ENCODE results near the gene LAMB2.

Gene LAMB2

GRCh38 chr3:49121132-49121736 is 11.6 kb downstream of the LAMB2 start:
- H3K9ac ChIP-seq (ENCODE audit: insufficient read length) = no peak overlapping the region
- peak overlapping the region; percentile 91 for H3K27ac ChIP-seq

DNA sequence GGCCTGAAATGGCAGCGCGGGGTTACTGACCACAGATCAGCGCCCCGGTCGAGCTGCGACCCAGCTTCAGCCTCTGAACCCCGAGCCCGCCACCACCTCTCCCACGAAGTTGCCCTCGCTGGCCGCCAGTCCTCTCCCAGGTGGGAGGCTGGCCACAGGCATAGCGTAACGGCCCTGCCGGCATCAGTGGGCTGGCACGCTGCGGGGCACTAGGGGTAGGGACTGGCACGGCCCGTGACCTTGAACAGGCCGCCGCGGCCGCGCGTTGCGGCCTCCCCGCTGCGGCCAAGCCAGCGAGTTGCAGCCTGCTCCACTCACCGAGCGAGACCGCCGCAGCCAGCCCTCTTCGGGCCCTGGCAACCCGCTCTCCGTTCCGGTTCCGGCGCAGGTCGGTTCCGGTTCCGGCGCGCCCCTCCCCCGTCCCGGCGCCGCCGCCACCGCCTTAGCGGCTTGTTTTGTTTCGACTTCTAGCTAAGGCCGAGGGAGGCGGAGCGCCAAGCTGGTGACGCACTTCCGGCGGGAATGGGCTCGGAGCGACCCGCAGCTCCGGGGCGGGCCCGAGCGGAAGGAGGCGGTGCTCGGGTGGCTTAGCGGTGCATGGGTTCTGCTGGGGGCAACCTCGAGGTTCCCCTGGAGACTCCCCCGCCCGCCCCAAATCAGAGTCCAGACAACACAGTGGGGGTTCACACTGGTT is 12.3 kb downstream of the LAMB2 start, which contains the start of gene USP19:
Gene USP19 (minus strand): TSS at position 386 of the 694 bp plus-strand sequence. CDS start 1,678 bp downstream, outside the sequence.
- no peaks in the 10 kb centered on the region for H3K9me3 ChIP-seq (ENCODE audit: low read depth, low read length)
- no peak for DNase-seq (ENCODE audit: low read depth, low spot score)
- peaks cover 15% of the 10 kb centered on the region; the same call in 1 of the 2 replicates for H3K36me3 ChIP-seq (ENCODE audit: insufficient read depth, low read length)
- H3K9ac ChIP-seq (ENCODE audit: insufficient read length) = peak within 1 kb of the TSS; percentile 89
- peak within 1 kb of the TSS; percentile 91 for H3K27ac ChIP-seq
- peak; percentile 82 for TF ChIP-seq POLR2AphosphoS5 (IDR thresholded peaks at IDR 0.05; ENCODE audit: borderline replicate concordance, low read depth, low read length)
- TF ChIP-seq FOXP2 (optimal IDR thresholded peaks at IDR 0.05; ENCODE audit: control extremely low read depth, extremely low read length, insufficient read depth) = no peak
- no peak for TF ChIP-seq EZH2 (IDR thresholded peaks at IDR 0.05)
- H3K4me3 ChIP-seq = peak within 1 kb of the TSS; percentile 78

More at GRCh38 chr3:49121132-49121736, 11.6 kb downstream of the LAMB2 start:
- no peaks in the 10 kb centered on the region for H3K9me3 ChIP-seq (ENCODE audit: low read depth, low read length)
- H3K36me3 ChIP-seq (ENCODE audit: insufficient read depth, low read length) = peaks cover 11% of the 10 kb centered on the region; the same call in 1 of the 2 replicates
- no peak for DNase-seq (ENCODE audit: low read depth, low spot score)
- peak overlapping the region; percentile 78 for H3K4me3 ChIP-seq
- TF ChIP-seq EZH2 (IDR thresholded peaks at IDR 0.05) (no peak), FOXP2 (optimal IDR thresholded peaks at IDR 0.05; ENCODE audit: control extremely low read depth, extremely low read length, insufficient read depth) (no peak), POLR2AphosphoS5 (IDR thresholded peaks at IDR 0.05; ENCODE audit: borderline replicate concordance, low read depth, low read length) (no peak)

- Histone ChIP-seq H3K9me3 (ENCODE audit: low read depth, low read length) (no peaks in the 10 kb centered on the region), H3K9ac (ENCODE audit: insufficient read length) (peak overlapping the region; percentile 89), H3K36me3 (ENCODE audit: insufficient read depth, low read length) (peaks cover 17% of the 10 kb centered on the region; the same call in 1 of the 2 replicates), H3K27ac (peak overlapping the region; percentile 91), H3K4me3 (peak overlapping the region; percentile 78)
- TF ChIP-seq POLR2AphosphoS5 (IDR thresholded peaks at IDR 0.05; ENCODE audit: borderline replicate concordance, low read depth, low read length) (no peak), FOXP2 (optimal IDR thresholded peaks at IDR 0.05; ENCODE audit: control extremely low read depth, extremely low read length, insufficient read depth) (no peak), EZH2 (IDR thresholded peaks at IDR 0.05) (no peak)
- DNase-seq (ENCODE audit: low read depth, low spot score) = no peak
These were observed 12.8 kb downstream of the LAMB2 start for GRCh38 chr3:49120096-49120437.

DNA sequence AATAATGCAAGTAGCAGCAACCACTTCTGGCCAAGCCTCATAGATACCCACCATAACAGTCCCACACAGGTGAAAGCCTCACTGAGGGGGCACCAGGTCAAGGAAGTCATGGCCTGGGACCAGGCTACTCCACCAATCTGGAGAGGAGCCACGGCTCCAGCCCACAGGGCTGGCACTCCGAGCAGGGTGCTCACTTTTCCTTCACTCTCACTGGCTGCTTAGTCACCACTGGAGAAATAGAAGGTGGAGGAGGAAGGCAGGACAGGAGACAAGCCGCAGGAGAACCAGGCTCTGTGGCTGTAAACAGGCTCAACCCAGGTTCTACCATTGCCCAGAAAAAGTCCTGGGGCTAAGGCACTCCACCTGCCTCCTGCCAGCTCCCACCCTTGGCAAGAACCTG is 13.4 kb downstream of the LAMB2 start:
- H3K9me3 ChIP-seq (ENCODE audit: low read depth, low read length) = no peaks in the 10 kb centered on the region
- H3K36me3 ChIP-seq (ENCODE audit: insufficient read depth, low read length) = peaks cover 23% of the 10 kb centered on the region; the same call in 1 of the 2 replicates
- 0 out of 2 replicates have a peak overlapping the region, but pooled peaks have one; percentile 91 for H3K27ac ChIP-seq
- H3K9ac ChIP-seq (ENCODE audit: insufficient read length) = peak overlapping the region; percentile 89
- DNase-seq (ENCODE audit: low read depth, low spot score) = no peak
- H3K4me3 ChIP-seq = peak overlapping the region; percentile 78
- TF ChIP-seq POLR2AphosphoS5 (IDR thresholded peaks at IDR 0.05; ENCODE audit: borderline replicate concordance, low read depth, low read length) (no peak; the same call in 1 of the 2 replicates), EZH2 (IDR thresholded peaks at IDR 0.05) (no peak), FOXP2 (optimal IDR thresholded peaks at IDR 0.05; ENCODE audit: control extremely low read depth, extremely low read length, insufficient read depth) (no peak)

DNA sequence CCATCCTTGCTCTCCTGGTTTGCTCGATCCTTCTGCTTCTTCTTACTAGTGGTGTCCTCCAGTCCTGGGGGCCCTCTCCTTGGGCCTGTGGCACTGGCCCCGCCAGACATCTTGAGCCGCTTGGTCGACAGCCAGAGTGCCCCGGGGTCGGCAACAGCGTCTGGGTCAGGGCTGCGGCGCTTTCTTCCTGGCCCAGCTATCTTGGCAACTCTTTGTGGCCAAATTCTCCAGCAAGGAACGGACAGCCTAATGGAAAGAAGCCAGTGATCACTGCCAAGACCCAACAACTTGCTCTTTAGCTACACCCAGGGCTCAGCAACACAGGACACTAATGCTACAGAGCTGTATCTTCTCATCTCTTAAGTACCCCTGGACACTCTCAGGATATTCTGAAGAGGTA is 13.8 kb downstream of the LAMB2 start:
- Histone ChIP-seq H3K4me3 (peak overlapping the region; percentile 78; the same call in 1 of the 2 replicates), H3K9ac (ENCODE audit: insufficient read length) (peak overlapping the region; percentile 89), H3K9me3 (ENCODE audit: low read depth, low read length) (no peaks in the 10 kb centered on the region), H3K27ac (no peak overlapping the region), H3K36me3 (ENCODE audit: insufficient read depth, low read length) (peaks cover 23% of the 10 kb centered on the region; the same call in 1 of the 2 replicates)
- no peak for DNase-seq (ENCODE audit: low read depth, low spot score)
- TF ChIP-seq FOXP2 (optimal IDR thresholded peaks at IDR 0.05; ENCODE audit: control extremely low read depth, extremely low read length, insufficient read depth) (no peak), EZH2 (IDR thresholded peaks at IDR 0.05) (no peak), POLR2AphosphoS5 (IDR thresholded peaks at IDR 0.05; ENCODE audit: borderline replicate concordance, low read depth, low read length) (no peak)

DNA sequence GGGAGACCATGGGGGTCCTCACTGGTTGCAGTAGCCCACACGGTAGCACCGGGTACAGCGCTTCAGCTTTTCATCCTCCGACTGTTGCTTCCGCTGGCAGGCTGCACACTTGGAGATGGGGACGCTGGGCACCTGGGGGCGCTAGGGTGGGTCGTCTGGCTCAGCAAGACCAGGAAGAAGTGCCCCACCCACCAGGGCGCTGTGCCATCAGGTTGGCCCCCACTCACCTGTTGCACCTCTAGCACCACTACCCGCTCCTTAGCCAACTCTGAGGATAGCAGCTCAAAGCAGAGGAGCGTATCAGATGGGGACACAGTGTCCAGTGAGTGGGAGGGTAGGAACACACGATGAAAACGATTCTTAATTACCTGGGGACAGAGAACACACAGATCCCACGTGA is 20.6 kb downstream of the LAMB2 start:
- no peak overlapping the region for H3K27ac ChIP-seq
- no peak overlapping the region for H3K9ac ChIP-seq (ENCODE audit: insufficient read length)
- no peak for DNase-seq (ENCODE audit: low read depth, low spot score)
- H3K36me3 ChIP-seq (ENCODE audit: insufficient read depth, low read length) = peaks cover 16% of the 10 kb centered on the region; the same call in 1 of the 2 replicates
- no peaks in the 10 kb centered on the region for H3K9me3 ChIP-seq (ENCODE audit: low read depth, low read length)
- no peak overlapping the region for H3K4me3 ChIP-seq
- TF ChIP-seq EZH2 (IDR thresholded peaks at IDR 0.05) = no peak
- TF ChIP-seq POLR2AphosphoS5 (IDR thresholded peaks at IDR 0.05; ENCODE audit: borderline replicate concordance, low read depth, low read length) = no peak
- no peak for TF ChIP-seq FOXP2 (optimal IDR thresholded peaks at IDR 0.05; ENCODE audit: control extremely low read depth, extremely low read length, insufficient read depth)

DNA sequence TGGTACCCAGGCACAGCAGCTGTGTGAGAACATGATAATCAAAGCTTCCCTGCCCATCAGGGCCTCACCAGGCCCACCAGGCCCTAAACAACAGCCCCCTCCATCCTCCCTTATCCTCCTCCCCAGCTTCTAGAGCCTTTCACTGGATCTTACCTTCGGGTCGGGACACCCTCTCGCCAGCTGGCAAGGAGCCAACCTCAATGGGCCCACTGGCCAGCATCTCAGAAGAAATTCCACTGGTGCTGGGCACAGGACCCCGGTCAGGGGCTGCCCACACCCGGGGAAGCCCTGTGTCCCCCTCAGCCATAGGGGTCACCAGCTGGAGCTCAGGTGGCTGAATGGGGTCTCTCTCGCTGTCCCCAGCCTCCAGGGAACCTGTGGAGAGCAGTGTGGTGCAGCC is 21.5 kb downstream of the LAMB2 start:
- no peak overlapping the region for H3K4me3 ChIP-seq
- peaks cover 12% of the 10 kb centered on the region; the same call in 1 of the 2 replicates for H3K36me3 ChIP-seq (ENCODE audit: insufficient read depth, low read length)
- no peak overlapping the region for H3K27ac ChIP-seq
- TF ChIP-seq POLR2AphosphoS5 (IDR thresholded peaks at IDR 0.05; ENCODE audit: borderline replicate concordance, low read depth, low read length) = no peak
- TF ChIP-seq FOXP2 (optimal IDR thresholded peaks at IDR 0.05; ENCODE audit: control extremely low read depth, extremely low read length, insufficient read depth) = no peak
- TF ChIP-seq EZH2 (IDR thresholded peaks at IDR 0.05) = no peak
- H3K9ac ChIP-seq (ENCODE audit: insufficient read length) = no peak overlapping the region
- H3K9me3 ChIP-seq (ENCODE audit: low read depth, low read length) = no peaks in the 10 kb centered on the region
- no peak for DNase-seq (ENCODE audit: low read depth, low spot score)

- TF ChIP-seq POLR2AphosphoS5 (IDR thresholded peaks at IDR 0.05; ENCODE audit: borderline replicate concordance, low read depth, low read length) = no peak
- no peak for TF ChIP-seq FOXP2 (optimal IDR thresholded peaks at IDR 0.05; ENCODE audit: control extremely low read depth, extremely low read length, insufficient read depth)
- TF ChIP-seq EZH2 (IDR thresholded peaks at IDR 0.05) = no peak
- Histone ChIP-seq H3K27ac (no peak overlapping the region), H3K36me3 (ENCODE audit: insufficient read depth, low read length) (peaks cover 9% of the 10 kb centered on the region; the same call in 1 of the 2 replicates), H3K4me3 (no peak overlapping the region), H3K9ac (ENCODE audit: insufficient read length) (no peak overlapping the region), H3K9me3 (ENCODE audit: low read depth, low read length) (no peaks in the 10 kb centered on the region)
- DNase-seq (ENCODE audit: low read depth, low spot score) = no peak
These were observed 22.1 kb downstream of the LAMB2 start for GRCh38 chr3:49110780-49111179.

Measured in SK-N-MC (cell line).